Muscle of back (tissue), 11 donors: Measurements from ENCODE around the gene PDE4B. TPM values are rescaled to one million over a fixed set of nuclear protein-coding genes. Genes with fewer than 3 reads are reported as not detected.

ENCODE experiments used
- DNase-seq, 3 donors: peaks; one replicate each; pipeline versions ENCODE4 v3.0.0 to v3.0.0-alpha.2; 2013
- polyA plus RNA-seq, 10 donors: library from polyadenylated mRNA; unstranded; fragments of 120-200 nt; gene quantifications; one replicate each; pipeline ENCODE4 v1.2.1, GENCODE V29; 2013; ENCODE audit not compliant: insufficient read length in 10 of 10

Gene PDE4B
- polyA plus RNA-seq, 10 donors, result 13.9 to 26.6 (median 19.7) TPM

GRCh38 chr1:66237722-66238479 is 445.2 kb downstream of the PDE4B start:
- no peak for DNase-seq

DNA sequence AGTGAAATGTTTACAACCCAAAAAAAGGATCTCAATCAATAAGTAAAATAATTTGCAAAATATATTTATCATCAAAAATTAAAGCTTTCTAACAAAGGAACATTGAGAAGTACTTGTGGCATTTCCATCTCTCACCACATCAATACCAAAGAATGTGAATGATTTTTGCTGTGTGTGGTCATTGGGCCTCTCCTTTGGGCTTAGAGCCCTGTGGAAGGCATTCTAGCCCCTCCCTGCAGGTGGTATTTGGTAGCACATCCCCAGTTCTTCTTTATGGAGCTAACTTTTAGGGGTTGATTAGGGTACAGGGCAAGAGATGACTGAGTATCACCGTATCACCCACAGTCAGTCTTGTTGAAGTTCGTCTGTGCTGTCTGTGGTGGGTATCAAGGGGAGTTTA is 447.1 kb downstream of the PDE4B start:
- no peak for DNase-seq

DNA sequence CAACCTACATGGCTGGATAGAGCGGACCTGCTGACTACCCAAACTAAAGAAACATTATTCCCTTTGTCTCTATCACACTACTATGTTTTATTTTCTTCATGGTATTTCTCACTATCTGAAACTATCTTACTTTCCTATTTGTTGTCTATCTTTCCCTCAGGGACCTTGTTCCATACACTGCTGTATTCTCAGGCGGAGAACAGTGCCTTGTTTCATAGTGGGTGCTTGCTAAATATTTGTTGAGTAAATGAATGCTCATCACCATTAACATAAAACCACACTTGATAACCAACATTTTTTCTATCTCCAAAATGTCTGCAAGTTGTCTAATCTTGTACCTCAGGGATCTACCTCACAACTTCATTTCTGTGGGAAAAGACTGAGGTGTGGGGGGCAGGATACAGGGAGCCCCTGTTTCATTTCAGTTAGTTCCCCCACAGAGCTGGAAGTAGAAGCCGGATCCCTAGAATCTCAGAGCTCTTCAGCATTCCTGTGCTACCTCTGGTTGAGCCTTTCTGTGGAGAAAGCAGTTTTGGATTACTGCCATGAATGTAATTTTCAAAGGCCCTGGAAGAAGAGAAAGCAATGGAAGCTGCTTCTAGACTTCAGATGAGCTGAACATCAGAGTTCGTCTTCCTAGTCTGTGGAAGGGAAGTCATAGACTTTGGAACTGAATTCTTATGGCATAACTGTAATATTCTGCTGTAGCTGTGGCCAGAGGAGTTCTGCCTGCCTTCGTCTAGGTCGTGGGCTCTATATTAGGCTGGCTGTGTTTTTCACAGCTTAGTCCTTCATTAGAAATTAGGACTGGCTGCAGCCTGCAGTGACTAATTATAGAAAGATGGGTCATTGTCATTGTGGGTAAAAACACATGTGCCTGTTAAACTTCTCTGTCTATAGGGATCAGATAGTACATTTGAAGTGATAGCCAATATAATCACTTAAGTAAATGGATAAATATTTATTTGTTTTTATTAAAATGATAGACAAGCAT is 448.1 kb downstream of the PDE4B start:
- no peak for DNase-seq

DNA sequence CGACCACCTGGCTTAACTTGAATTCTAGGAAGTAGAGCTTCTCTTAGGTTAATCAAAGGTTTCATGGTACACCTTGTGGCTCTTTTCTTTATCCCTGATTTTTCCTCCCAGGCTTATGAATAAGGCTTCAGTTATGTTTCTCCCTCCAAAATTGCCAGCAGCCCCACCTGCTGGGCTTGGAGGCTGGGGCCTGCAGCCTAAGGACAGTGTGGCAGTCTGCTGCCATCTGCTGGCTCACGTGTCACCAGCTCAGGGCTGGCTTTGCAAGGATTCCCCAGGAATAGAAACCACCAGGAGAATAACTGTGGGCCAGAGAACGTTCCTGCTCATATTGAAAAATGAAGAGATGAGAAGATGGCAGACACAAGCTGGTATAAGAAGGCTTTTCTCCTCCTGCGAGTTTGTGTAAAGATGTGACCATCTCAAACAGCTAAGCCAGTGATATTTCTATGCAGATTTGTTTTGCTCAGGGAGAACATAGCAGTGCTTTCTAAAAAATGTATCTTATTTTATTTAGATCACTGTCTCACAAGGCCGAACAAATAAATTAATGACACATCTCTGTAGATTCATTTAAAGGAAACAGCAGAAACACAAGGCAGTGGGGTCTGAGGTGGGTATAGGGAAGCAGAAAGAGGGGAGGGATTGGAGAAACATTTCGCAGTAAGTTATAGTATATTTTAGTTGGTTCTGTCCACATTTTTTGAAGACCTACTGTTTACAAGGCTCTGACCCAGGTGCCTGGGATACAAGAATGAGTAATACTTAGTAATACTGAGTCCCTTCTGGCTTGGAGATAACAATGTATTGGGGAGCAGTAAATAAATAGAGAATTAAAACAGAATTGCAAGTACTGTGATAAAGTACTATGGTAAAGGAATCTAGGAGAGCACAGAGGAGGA is 450.2 kb downstream of the PDE4B start:
- peak; percentile 83 to 91 (median 90) for DNase-seq

DNA sequence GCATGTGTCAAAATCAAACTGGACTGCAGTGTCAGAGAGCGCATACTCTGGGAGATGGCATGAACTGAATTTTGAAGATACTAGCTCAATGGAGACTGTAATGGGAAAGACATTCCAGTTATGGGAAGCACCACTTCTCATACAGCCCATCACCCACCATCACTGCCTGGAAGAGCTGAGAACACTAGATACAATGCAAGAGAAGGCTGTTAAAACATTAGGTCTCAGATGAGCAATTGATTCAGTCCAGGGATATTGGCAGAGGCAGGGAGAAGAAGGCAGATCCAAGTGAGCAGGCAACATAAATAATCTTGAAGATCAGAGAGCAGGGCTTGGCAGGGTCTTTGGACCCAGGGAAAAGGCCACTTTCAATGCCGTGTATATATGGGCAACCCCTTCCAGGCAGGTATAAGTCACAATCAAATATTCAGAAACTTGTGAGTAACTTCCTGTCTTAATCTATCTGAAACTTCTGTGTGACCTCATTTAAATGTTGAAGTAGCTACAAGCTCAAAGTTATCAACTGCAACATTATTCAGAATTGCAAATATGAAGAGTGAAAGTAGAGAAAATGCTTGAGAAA is 450.9 kb downstream of the PDE4B start:
- no peak for DNase-seq

GRCh38 chr1:66244429-66244828 is 451.7 kb downstream of the PDE4B start:
- DNase-seq, result no peak

- DNase-seq, result no peak
Observed at GRCh38 chr1:66245691-66246090, 453.0 kb downstream of the PDE4B start.

- no peak for DNase-seq
Observed at GRCh38 chr1:66246351-66247269, 453.9 kb downstream of the PDE4B start.

GRCh38 chr1:66247415-66248208 is 454.9 kb downstream of the PDE4B start:
- no peak for DNase-seq

DNA sequence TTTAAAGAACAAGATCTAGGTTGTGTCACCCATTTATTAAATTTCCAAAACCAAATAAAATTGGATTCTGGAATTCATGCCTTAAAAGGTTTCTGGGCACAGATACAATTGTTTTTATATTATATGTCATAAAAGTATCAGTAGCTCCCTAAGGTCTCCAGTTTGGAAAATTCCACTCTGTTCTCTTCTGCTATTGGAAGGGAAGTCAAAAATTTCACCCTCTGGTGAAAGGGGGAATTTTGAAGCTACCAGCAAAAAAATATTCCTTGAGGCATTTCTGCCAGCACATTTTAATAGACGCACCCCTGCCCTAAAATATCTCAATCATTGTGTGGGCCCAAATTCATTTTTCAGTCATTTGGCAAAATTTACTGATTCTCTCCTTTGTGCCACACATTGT is 455.6 kb downstream of the PDE4B start:
- DNase-seq, result no peak

GRCh38 chr1:66248746-66249145 is 456.1 kb downstream of the PDE4B start:
- DNase-seq, result no peak

- DNase-seq, result no peak
Observed at GRCh38 chr1:66250075-66250474, 457.4 kb downstream of the PDE4B start.

GRCh38 chr1:66250478-66250877 is 457.8 kb downstream of the PDE4B start:
- DNase-seq, result no peak

GRCh38 chr1:66251546-66251945 is 458.9 kb downstream of the PDE4B start:
- DNase-seq, result no peak

GRCh38 chr1:66253330-66253921 is 460.7 kb downstream of the PDE4B start:
- peak; percentile 65 to 79 (median 70) for DNase-seq

DNA sequence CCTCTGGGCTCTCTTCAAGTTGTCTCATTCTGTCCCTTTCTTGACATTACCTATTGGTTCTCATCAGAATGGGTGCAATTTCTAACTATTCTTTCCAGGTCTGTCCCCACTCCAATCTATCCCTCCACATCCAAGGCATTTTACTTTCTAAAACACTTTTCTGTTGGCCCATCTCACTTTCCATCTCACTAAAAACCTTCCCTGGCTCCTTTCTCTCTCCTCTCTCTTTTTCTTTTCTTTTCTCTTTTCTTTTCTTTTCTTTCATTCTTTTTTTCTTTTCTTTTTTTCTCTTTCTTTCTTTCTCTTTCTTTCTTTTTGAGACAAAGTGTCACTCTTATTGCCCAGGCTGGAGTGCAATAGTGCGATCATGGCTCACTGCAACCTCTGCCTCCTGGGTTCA is 462.1 kb downstream of the PDE4B start:
- DNase-seq, result no peak

DNA sequence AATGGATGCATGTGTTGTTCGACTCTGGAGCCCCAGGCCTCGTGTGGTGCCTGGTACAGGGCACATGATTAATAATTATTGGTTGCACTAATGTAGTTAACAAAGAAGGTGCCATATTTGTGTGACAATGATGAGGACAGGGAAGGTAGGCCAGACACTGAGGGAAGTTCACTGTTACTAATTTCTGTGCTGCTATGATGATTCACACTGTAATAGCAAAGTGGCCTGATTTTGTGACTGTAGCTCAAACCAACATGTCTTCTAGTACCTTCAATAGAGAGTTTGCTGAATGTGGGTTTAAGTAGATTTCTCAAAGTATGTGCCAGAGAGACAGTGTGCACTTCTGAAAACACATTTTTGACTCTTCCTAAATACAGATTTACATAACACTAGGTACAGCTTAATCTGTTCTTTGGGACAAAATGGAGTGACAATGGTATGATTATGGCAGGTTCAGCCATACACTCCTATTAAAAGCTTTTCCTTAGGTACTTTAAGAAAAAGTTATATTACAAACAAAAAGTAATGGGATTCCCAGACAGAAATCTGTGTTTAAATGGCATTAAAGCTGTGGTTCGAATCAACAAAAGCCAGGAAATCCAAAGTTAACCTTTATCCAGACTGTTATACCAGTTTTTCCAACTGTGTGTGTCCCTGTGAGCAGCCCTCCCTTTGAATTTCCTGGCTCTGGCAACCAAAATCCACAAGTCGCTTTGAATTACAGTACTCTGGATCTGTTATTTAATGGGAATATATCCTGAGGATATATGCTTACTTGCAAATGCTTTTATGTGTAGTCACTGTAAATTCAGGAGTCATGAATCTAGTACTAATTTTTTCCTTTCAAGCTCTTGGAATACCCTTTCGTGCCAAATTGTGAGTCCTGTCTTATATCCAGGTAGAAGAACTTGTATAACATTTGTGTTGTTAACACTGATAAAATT is 464.2 kb downstream of the PDE4B start:
- no peak for DNase-seq
